GM19351 (cell line): ENCODE data around the gene TMEM145.
A peak's percentile ranks its signal among the peaks of the same experiment; 100 is the strongest.

ENCODE experiments used
- ATAC-seq: cut with Tn5 transposase; IDR thresholded peaks from one replicate; pipeline ENCODE4 v1.9.1; 2021; ENCODE audit warnings: mild to moderate bottlenecking, moderate library complexity; ENCODE audit not compliant: unreplicated experiment

The TMEM145 gene

GRCh38 chr19:42288881-42289555, 24.1 kb upstream of the TMEM145 start:
- ATAC-seq: no peak

- no peak for ATAC-seq
Observed at GRCh38 chr19:42289556-42290041, 23.5 kb upstream of the TMEM145 start.

GRCh38 chr19:42290136-42290522, 23.0 kb upstream of the TMEM145 start:
- ATAC-seq: no peak

GRCh38 chr19:42290523-42291434, 22.3 kb upstream of the TMEM145 start:
- no peak for ATAC-seq

DNA sequence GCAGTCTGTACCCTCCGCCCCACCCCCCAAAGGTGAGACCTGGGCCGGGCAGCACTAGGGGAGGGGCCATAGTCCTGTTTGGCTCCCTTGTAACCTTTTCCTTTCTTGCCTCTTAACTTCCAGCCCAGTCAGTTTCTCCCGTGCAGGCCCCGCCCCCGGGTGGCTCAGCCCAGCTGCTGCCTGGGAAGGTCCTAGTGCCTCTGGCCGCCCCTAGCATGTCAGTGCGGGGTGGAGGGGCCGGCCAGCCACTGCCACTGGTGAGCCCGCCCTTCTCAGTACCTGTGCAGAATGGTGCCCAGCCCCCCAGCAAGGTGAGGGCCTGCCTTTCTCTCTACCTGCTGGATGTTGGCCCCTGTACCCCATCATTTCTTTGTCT, 21.7 kb upstream of the TMEM145 start:
- ATAC-seq: no peak

DNA sequence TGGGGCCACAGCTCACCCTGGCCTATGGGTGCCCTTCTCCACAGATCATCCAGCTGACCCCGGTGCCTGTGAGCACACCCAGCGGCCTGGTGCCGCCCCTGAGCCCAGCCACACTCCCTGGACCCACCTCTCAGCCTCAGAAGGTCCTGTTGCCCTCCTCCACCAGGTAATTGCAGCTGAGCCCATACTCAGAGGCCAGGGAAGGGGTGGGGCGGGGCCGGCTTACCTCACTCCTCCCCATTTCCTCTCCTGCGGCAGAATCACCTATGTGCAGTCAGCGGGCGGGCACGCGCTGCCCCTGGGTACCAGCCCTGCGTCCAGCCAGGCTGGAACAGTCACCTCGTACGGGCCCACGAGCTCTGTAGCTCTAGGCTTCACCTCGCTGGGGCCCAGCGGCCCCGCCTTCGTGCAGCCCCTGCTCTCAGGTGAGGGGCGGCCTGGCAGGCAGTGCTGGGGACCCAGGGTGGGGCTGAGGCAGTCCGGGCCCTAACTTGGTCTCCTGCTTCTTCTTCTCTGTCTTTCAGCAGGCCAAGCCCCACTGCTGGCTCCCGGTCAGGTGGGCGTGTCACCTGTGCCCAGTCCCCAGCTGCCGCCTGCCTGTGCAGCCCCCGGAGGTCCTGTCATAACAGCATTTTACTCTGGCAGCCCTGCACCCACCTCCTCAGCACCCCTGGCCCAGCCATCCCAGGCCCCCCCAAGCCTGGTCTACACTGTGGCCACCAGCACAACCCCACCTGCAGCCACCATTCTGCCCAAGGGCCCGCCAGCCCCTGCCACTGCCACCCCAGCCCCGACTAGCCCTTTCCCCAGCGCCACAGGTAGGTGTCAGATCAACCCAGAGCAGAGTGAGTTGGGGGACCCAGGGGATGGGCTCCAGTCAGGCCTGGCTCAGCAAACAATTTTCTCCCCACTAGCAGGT, 20.8 kb upstream of the TMEM145 start:
- no peak for ATAC-seq

DNA sequence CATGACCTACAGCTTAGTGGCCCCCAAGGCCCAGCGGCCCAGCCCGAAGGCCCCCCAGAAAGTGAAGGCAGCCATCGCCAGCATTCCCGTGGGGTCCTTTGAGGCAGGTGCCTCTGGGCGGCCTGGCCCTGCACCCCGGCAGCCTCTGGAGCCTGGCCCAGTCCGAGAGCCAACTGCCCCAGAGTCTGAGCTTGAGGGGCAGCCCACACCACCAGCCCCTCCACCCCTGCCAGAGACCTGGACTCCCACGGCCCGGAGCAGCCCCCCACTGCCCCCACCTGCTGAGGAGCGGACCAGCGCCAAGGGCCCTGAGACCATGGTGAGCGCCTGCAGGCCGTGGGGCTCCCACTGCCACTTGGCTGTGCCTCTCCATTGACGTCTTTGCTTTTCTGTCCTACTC, 20.1 kb upstream of the TMEM145 start:
- no peak for ATAC-seq

DNA sequence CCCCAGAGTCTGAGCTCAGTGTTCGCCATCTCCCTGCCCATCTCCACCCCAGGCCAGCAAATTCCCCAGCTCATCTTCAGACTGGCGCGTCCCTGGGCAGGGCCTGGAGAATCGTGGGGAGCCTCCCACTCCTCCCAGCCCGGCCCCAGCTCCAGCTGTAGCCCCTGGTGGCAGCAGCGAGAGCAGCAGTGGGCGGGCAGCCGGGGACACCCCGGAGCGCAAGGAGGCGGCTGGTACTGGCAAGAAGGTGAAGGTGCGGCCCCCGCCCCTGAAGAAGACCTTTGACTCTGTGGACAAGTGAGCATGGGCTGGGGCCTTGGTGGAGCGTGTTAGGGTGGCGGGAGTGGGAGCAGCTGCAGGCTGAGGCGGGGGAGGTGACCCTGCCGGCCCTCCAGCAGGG, 19.6 kb upstream of the TMEM145 start:
- ATAC-seq: no peak

DNA sequence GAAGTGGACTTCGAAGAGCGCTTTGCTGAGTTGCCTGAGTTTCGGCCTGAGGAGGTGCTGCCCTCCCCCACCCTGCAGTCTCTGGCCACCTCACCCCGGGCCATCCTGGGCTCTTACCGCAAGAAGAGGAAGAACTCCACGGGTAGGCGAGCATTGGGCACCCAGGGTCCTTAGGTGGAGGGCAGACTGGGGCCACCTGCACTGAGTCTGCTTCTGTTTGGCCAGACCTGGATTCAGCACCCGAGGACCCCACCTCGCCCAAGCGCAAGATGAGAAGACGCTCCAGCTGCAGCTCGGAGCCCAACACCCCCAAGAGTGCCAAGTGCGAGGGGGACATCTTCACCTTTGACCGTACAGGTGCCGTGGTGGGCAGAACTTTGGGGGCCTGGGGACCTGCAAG, 19.2 kb upstream of the TMEM145 start:
- ATAC-seq: no peak

GRCh38 chr19:42294471-42295137, 18.5 kb upstream of the TMEM145 start:
- ATAC-seq: no peak

- ATAC-seq: no peak
Observed at GRCh38 chr19:42295342-42295741, 17.8 kb upstream of the TMEM145 start.

- no peak for ATAC-seq
Observed at GRCh38 chr19:42295831-42296525, 17.1 kb upstream of the TMEM145 start.

DNA sequence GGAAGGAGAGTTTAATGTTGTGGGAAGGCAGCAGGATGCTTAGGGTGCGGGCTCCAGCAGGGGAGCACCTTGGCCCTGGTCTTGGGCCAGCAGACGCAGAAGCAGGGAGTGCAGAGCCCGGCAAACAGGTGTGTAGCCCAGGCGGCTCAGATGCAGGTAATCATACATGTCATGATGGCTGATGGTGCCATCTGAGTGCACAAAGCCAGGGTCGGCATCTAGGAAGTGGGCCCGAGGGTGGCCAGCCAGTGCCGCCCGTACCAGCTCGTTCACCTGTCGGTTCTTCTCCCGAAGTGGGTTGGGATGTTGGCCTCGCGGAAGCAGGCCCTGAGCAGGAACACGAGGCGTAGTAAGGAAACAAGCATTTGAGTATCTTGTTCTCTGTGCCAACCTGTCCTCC, 16.1 kb upstream of the TMEM145 start:
- ATAC-seq: no peak

DNA sequence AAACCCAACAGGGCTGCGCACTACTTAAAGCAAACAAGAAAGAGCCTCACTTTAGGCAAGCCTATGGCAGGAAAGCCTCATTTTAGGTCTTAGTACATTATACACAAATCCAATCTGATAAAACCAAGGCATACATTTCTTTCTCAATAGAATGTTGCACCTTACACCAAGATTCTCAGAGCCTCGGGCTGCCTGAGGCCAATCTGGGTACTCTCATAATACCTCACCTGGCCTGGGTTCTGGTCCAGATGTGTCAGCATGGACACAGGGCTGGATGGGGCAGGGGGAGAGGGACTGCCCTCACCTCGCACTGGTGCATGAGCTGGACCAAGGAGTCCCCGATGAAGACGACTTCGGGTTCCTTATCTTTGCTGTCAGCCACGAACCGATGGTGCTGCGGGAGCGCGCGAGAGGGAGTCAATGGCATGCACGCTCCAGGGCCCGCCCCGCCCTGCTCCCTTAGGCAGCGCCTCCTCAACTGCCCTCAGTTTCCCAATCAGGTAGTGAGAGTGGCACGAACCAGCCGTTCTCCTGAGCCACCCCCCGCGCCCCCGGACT, 11.4 kb upstream of the TMEM145 start, which contains the start of gene PRR19:
Gene PRR19, plus strand, starts transcription at position 487 of the 558 bp plus-strand sequence. CDS start 7,453 bp downstream, outside the sequence.
- peak; percentile 15 for ATAC-seq

DNA sequence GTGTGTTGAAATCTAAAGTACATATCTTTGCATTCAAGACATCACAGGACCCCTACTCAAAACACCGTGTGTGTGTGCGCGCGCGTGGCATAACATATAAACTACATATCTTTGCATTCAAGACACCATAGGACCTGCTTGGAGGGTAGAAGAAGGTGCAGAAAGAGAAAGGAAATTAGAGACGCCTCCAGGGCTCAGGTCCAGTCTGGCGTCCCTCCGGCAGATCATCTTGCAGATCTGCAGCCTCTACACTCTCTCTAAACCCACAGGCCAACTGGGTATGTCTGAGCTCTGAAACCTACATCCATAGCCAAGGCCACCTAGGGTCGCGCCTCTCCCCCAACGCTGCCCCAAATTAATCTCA, 10.0 kb upstream of the TMEM145 start:
- no peak for ATAC-seq

- ATAC-seq: no peak
Observed at GRCh38 chr19:42303876-42304275, 9.2 kb upstream of the TMEM145 start.

GRCh38 chr19:42306646-42307045, 6.5 kb upstream of the TMEM145 start:
- ATAC-seq: no peak

GRCh38 chr19:42309686-42310085, 3.4 kb upstream of the TMEM145 start:
- no peak for ATAC-seq

DNA sequence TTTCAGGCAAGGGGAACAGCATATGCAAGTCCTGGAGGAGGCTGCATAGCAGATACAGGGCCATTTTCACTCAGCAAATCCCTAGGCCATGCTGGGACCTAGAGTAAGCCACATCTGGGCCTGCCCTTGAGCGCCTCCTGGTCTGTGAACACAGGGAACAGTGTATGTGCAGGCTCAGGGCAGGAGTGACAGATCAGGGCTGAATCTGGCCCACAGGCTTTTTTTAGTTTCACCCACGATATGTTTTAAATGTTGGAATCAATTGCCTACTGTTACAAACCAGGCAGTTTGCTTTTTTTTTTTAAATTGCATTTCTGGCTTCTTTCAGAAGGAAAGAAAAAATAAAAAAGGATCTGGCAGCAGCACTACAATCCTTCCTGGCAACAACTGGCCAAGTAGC, 1.5 kb upstream of the TMEM145 start:
- ATAC-seq: no peak

GRCh38 chr19:42312370-42312769, 739 bp upstream of the TMEM145 start:
- no peak for ATAC-seq
